H9 (cell line): ENCODE data around the gene CD79A. TPM values are rescaled to one million over a fixed set of nuclear protein-coding genes. Genes with fewer than 3 reads are reported as not detected.
A peak's percentile ranks its signal among the peaks of the same experiment; 100 is the strongest.

Experiments
- DNase-seq: peaks from one replicate; pipeline ENCODE4 v3.0.0-alpha.2; 2017
- H2AFZ ChIP-seq: one replicate; pipeline ENCODE4 v1.6.1; 2013; ENCODE audit warnings: mild to moderate bottlenecking, low read length, control low read depth, moderate library complexity
- H2AK5ac ChIP-seq: 2 replicates; pipeline ENCODE4 v1.6.1; 2013; ENCODE audit warnings: low read length, control low read depth, mixed read lengths; ENCODE audit not compliant: insufficient read length
- H2BK120ac ChIP-seq: one replicate; pipeline ENCODE4 v1.6.1; 2013; ENCODE audit warnings: low read depth, mild to moderate bottlenecking, low read length, control low read depth, inconsistent platforms; ENCODE audit not compliant: poor library complexity, severe bottlenecking
- H2BK12ac ChIP-seq: 2 replicates; pipeline ENCODE4 v1.6.1; 2013; ENCODE audit warnings: low read length, control low read depth, mixed read lengths, low read depth; ENCODE audit not compliant: insufficient read length
- H2BK15ac ChIP-seq: 2 replicates; pipeline ENCODE4 v1.6.1; 2013; ENCODE audit warnings: low read depth, low read length, control low read depth
- H2BK20ac ChIP-seq: one replicate; pipeline ENCODE4 v1.6.1; 2013; ENCODE audit warnings: low read depth, mild to moderate bottlenecking, low read length, control low read depth, inconsistent platforms; ENCODE audit not compliant: poor library complexity, severe bottlenecking
- H2BK5ac ChIP-seq: 2 replicates; pipeline ENCODE4 v1.6.1; 2013; ENCODE audit warnings: low read length, control low read depth, mixed read lengths; ENCODE audit not compliant: insufficient read length
- H3K14ac ChIP-seq: 2 replicates; pipeline ENCODE4 v1.6.1; 2013; ENCODE audit warnings: low read length, control low read depth; ENCODE audit not compliant: insufficient read depth
- H3K18ac ChIP-seq: 2 replicates; pipeline ENCODE4 v1.6.1; 2013; ENCODE audit warnings: low read depth, mild to moderate bottlenecking, mixed read lengths, low read length, control low read depth; ENCODE audit not compliant: insufficient read length
- H3K23ac ChIP-seq: 2 replicates; pipeline ENCODE4 v1.6.1; 2013; ENCODE audit warnings: low read length, control low read depth, mixed read lengths, low read depth; ENCODE audit not compliant: insufficient read length
- H3K23me2 ChIP-seq: 2 replicates; pipeline ENCODE4 v1.6.1; 2013; ENCODE audit warnings: low read depth, mild to moderate bottlenecking, mixed read lengths, low read length, control low read depth; ENCODE audit not compliant: insufficient read length, poor library complexity, severe bottlenecking
- H3K27ac ChIP-seq: 2 replicates; pipeline ENCODE4 v1.5.1; 2013; ENCODE audit warnings: low read length, control low read depth, mixed read lengths, low read depth; ENCODE audit not compliant: insufficient read length
- H3K27me3 ChIP-seq: 2 replicates; pipeline ENCODE4 v1.6.1; 2013; ENCODE audit warnings: low read length, control low read depth, inconsistent platforms; ENCODE audit not compliant: insufficient read depth
- H3K4ac ChIP-seq: 2 replicates; pipeline ENCODE4 v1.6.1; 2013; ENCODE audit warnings: low read depth, mild to moderate bottlenecking, control low read depth, inconsistent platforms, low read length, moderate library complexity
- H3K4me1 ChIP-seq: 2 replicates; pipeline ENCODE4 v1.6.1; 2013; ENCODE audit warnings: low read length, control low read depth, inconsistent platforms; ENCODE audit not compliant: insufficient read depth
- H3K4me2 ChIP-seq: 2 replicates; pipeline ENCODE4 v1.6.1; 2013; ENCODE audit warnings: low read length, control low read depth, mixed read lengths; ENCODE audit not compliant: insufficient read length, insufficient read depth
- H3K56ac ChIP-seq: 2 replicates; pipeline ENCODE4 v1.6.1; 2013; ENCODE audit warnings: low read depth, mild to moderate bottlenecking, mixed read lengths, low read length, control low read depth; ENCODE audit not compliant: insufficient read length
- H3K79me1 ChIP-seq: 2 replicates; pipeline ENCODE4 v1.6.1; 2013; ENCODE audit warnings: low read depth, mild to moderate bottlenecking, moderate library complexity, low read length, control low read depth, inconsistent platforms; ENCODE audit not compliant: insufficient read depth, poor library complexity, severe bottlenecking
- H3K79me2 ChIP-seq: 2 replicates; pipeline ENCODE4 v1.6.1; 2013; ENCODE audit warnings: low read length, control low read depth, inconsistent platforms; ENCODE audit not compliant: insufficient read depth
- H3K9ac ChIP-seq: 2 replicates; pipeline ENCODE4 v1.6.1; 2013; ENCODE audit warnings: low read length, control low read depth, mixed read lengths; ENCODE audit not compliant: insufficient read length; ENCODE audit errors: extremely low read depth
- H3K9me3 ChIP-seq: one replicate; pipeline ENCODE4 v1.6.1; 2013; ENCODE audit warnings: low read depth, low read length, inconsistent platforms; ENCODE audit not compliant: control insufficient read depth
- H3T11ph ChIP-seq: one replicate; pipeline ENCODE4 v1.6.1; 2013; ENCODE audit warnings: mild to moderate bottlenecking, low read length, control low read depth, inconsistent platforms
- H4K20me1 ChIP-seq: one replicate; pipeline ENCODE4 v1.6.1; 2013; ENCODE audit not compliant: control insufficient read depth, insufficient read length, insufficient read depth
- H4K5ac ChIP-seq: 2 replicates; pipeline ENCODE4 v1.6.1; 2013; ENCODE audit warnings: low read depth, mild to moderate bottlenecking, mixed read lengths, low read length, control low read depth; ENCODE audit not compliant: insufficient read length
- H4K8ac ChIP-seq: replicated peaks from 2 replicates; pipeline ENCODE4 v1.6.1; 2013; ENCODE audit warnings: low read length, control low read depth, mixed read lengths, low read depth; ENCODE audit not compliant: insufficient read length
- H4K91ac ChIP-seq: 2 replicates; pipeline ENCODE4 v1.6.1; 2013; ENCODE audit warnings: low read depth, mild to moderate bottlenecking, moderate library complexity, mixed read lengths, low read length, control low read depth; ENCODE audit not compliant: insufficient read length
- H3K27ac Mint-ChIP-seq, 3 experiments: 2 replicates in 2 of 3; 3 replicates in 1 of 3; pipeline ENCODE4 v1.8.0; 2020 to 2021; ENCODE audit warnings: mixed read lengths in 3 of 3, mild to moderate bottlenecking in 1 of 3, moderate library complexity in 1 of 3
- H3K27me3 Mint-ChIP-seq: 2 replicates; pipeline ENCODE4 v1.8.0; 2021; ENCODE audit warnings: low read depth, mild to moderate bottlenecking, moderate library complexity, mixed read lengths
- H3K36me3 Mint-ChIP-seq, 3 experiments: 2 replicates in 2 of 3; 3 replicates in 1 of 3; pipeline ENCODE4 v1.8.0; 2020 to 2021; ENCODE audit warnings: low read depth in 3 of 3, mixed read lengths in 3 of 3; ENCODE audit not compliant: insufficient read depth in 1 of 3
- H3K4me1 Mint-ChIP-seq, 2 experiments: 2 replicates each; pipeline ENCODE4 v1.8.0; 2020; ENCODE audit warnings: mixed read lengths in 2 of 2
- H3K4me3 Mint-ChIP-seq, 2 experiments: 2 replicates in 1 of 2; 3 replicates in 1 of 2; pipeline ENCODE4 v1.8.0; 2020 to 2021; ENCODE audit warnings: mild to moderate bottlenecking in 2 of 2, mixed read lengths in 2 of 2, moderate library complexity in 1 of 2
- H3K9me3 Mint-ChIP-seq, 2 experiments: 2 replicates in 1 of 2; 3 replicates in 1 of 2; pipeline ENCODE4 v1.8.0; 2020; ENCODE audit warnings: mild to moderate bottlenecking in 2 of 2, mixed read lengths in 2 of 2, moderate library complexity in 1 of 2
- WGBS: extraction: QIAGEN DNeasy Blood & Tissue Kit; methylation state at CpG from one replicate; pipeline ENCODE4 v1.1.7; 2013; ENCODE audit warnings: missing lambda C conversion rate, low lambda C conversion rate, mixed read lengths; ENCODE audit not compliant: insufficient read length; ENCODE audit errors: extremely low coverage; 5-methylcytosine and 5-hydroxymethylcytosine counted together
- total RNA-seq: library from RNA; stranded (reverse); gene quantifications from 2 replicates; pipeline ENCODE4 v1.2.1, GENCODE V29; 2021
- TF ChIP-seq, protein P1 (sequence below): fragments of 200-600 bp; sonication (generic); conservative IDR thresholded peaks from 3 replicates; pipeline ENCODE4 v1.8.0; 2021; ENCODE audit warnings: antibody characterized with exemption, mild to moderate bottlenecking

The CD79A gene
- total RNA-seq, 1 experiment from 2014 or later: 0.22 TPM

DNA sequence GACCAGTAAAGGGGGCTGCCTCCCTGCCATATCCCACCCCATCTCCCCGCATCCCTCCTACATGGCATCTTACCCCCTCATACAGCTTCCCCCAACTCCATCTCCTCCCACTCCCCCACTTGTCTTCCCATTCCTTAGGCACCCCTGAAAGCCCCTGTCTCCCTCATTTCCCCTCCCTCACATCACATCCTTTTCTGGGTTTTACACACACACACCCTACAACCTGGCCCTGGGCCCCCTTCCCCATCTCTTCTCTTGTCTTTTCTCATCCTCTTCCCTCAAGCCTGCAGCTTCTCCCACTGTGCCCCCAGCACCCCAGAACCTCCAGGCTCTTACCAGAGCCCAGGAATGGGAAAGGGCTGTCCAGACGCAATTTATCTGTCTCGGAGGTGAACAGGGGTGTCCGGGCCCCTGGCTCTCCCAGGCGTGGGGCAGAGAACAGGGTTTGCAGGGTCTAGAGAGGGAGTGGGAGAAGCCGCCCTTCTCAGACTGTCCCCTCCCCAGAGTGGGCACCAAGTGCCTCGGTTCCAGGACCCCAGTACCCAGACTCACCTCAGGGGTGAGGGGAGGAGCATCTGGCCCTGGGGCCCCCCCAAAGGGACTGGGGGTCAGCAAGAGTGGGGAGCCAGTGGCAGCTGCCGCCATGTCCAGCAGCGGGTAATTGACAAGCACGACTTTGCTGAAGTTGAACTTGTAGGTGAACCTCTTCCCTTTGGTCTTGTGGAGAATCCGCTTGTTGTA is 31.8 kb downstream of the CD79A start:
- peaks cover 3% of the 10 kb centered on the region for H3K27me3 Mint-ChIP-seq
- peaks cover 7 to 25% (median 20%) of the 10 kb centered on the region in 3 experiments; a peak in 6 of 7 replicates for H3K36me3 Mint-ChIP-seq
- no peaks in the 10 kb centered on the region for H3K4me1 ChIP-seq
- H4K20me1 ChIP-seq: no peaks in the 10 kb centered on the region
- H3K23ac ChIP-seq: no peak overlapping the region
- H3K79me1 ChIP-seq: no peaks in the 10 kb centered on the region
- no peak overlapping the region for H3K4me2 ChIP-seq
- TF ChIP-seq, protein P1, sequence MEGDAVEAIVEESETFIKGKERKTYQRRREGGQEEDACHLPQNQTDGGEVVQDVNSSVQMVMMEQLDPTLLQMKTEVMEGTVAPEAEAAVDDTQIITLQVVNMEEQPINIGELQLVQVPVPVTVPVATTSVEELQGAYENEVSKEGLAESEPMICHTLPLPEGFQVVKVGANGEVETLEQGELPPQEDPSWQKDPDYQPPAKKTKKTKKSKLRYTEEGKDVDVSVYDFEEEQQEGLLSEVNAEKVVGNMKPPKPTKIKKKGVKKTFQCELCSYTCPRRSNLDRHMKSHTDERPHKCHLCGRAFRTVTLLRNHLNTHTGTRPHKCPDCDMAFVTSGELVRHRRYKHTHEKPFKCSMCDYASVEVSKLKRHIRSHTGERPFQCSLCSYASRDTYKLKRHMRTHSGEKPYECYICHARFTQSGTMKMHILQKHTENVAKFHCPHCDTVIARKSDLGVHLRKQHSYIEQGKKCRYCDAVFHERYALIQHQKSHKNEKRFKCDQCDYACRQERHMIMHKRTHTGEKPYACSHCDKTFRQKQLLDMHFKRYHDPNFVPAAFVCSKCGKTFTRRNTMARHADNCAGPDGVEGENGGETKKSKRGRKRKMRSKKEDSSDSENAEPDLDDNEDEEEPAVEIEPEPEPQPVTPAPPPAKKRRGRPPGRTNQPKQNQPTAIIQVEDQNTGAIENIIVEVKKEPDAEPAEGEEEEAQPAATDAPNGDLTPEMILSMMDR: no peak
- H3K27me3 ChIP-seq: peaks cover 37% of the 10 kb centered on the region
- no peak overlapping the region for H4K5ac ChIP-seq
- DNase-seq: no peak
- H3K79me2 ChIP-seq: no peaks in the 10 kb centered on the region
- no peak overlapping the region for H2BK20ac ChIP-seq
- no peak overlapping the region for H3K27ac ChIP-seq
- no peaks in the 10 kb centered on the region for H3K9me3 ChIP-seq
- no peak overlapping the region for H2AFZ ChIP-seq
- no peak overlapping the region for H2AK5ac ChIP-seq
- H3K18ac ChIP-seq: no peak overlapping the region
- peaks cover 6 to 25% of the 10 kb centered on the region in 2 experiments; a peak in 3 of 4 replicates for H3K4me1 Mint-ChIP-seq
- H2BK12ac ChIP-seq: no peak overlapping the region
- H3K14ac ChIP-seq: no peak overlapping the region
- no peak overlapping the region for H2BK5ac ChIP-seq
- no peak overlapping the region for H3T11ph ChIP-seq
- no peak overlapping the region for H2BK120ac ChIP-seq
- peak overlapping the region in 1 of 2 experiments; percentile 21; a peak in 1 of 5 replicates for H3K4me3 Mint-ChIP-seq
- no peak overlapping the region for H4K8ac ChIP-seq
- no CpG with 5 or more reads among the region's 11 CpGs for WGBS
- H3K56ac ChIP-seq: no peak overlapping the region
- H3K27ac Mint-ChIP-seq: no peak overlapping the region
- no peak overlapping the region for H3K4ac ChIP-seq
- no peak overlapping the region for H4K91ac ChIP-seq
- peaks cover 5% of the 10 kb centered on the region for H3K23me2 ChIP-seq
- H3K9me3 Mint-ChIP-seq: peaks cover 0 to 2% of the 10 kb centered on the region in 2 experiments; a peak in 1 of 5 replicates
- H3K9ac ChIP-seq: no peak overlapping the region
- no peak overlapping the region for H2BK15ac ChIP-seq
